DMS79 treated with DMSO at 0.1 percent for 48 hours (cell line): ENCODE measurements around the gene ATP6V0A4.
A peak's percentile ranks its signal among the peaks of the same experiment; 100 is the strongest.
"Not testable (repeated sequence)": the region's sequence is repeated elsewhere in the genome, so short reads cannot be mapped to it uniquely, and the experiment has no call there.

ENCODE experiments used
- DNase-seq: peaks from one replicate; lab custom pipeline; 2025; lab: John Stamatoyannopoulos, UW

ATP6V0A4 gene

GRCh38 chr7:138750473-138750872 is 47.5 kb downstream of the ATP6V0A4 start:
- no peak for DNase-seq

GRCh38 chr7:138749960-138750359 is 48.0 kb downstream of the ATP6V0A4 start:
- DNase-seq, result no peak

GRCh38 chr7:138748666-138749065 is 49.3 kb downstream of the ATP6V0A4 start:
- no peak for DNase-seq

GRCh38 chr7:138746073-138746472 is 51.9 kb downstream of the ATP6V0A4 start:
- DNase-seq, result no peak

GRCh38 chr7:138745189-138745588 is 52.8 kb downstream of the ATP6V0A4 start:
- DNase-seq, result no peak

- no peak for DNase-seq
These were observed 56.6 kb downstream of the ATP6V0A4 start for GRCh38 chr7:138741453-138741735.

- DNase-seq, result no peak
These were observed 58.1 kb downstream of the ATP6V0A4 start for GRCh38 chr7:138739859-138740258.

- peak; percentile 71 for DNase-seq
These were observed 59.3 kb downstream of the ATP6V0A4 start for GRCh38 chr7:138738551-138739335.

- DNase-seq, result no peak
These were observed 59.9 kb downstream of the ATP6V0A4 start for GRCh38 chr7:138738114-138738513.

- no peak for DNase-seq
These were observed 62.6 kb downstream of the ATP6V0A4 start for GRCh38 chr7:138735399-138735798.

GRCh38 chr7:138731733-138732132 is 66.3 kb downstream of the ATP6V0A4 start:
- DNase-seq, result not testable (repeated sequence)

GRCh38 chr7:138729444-138729843 is 68.6 kb downstream of the ATP6V0A4 start:
- no peak for DNase-seq

- no peak for DNase-seq
These were observed 70.5 kb downstream of the ATP6V0A4 start for GRCh38 chr7:138727336-138728099.

GRCh38 chr7:138726288-138726687 is 71.7 kb downstream of the ATP6V0A4 start:
- DNase-seq, result no peak

GRCh38 chr7:138720286-138720685 is 77.7 kb downstream of the ATP6V0A4 start:
- DNase-seq, result no peak

GRCh38 chr7:138716889-138717288 is 81.1 kb downstream of the ATP6V0A4 start:
- DNase-seq, result no peak

- DNase-seq, result no peak
These were observed 84.8 kb downstream of the ATP6V0A4 start for GRCh38 chr7:138713191-138713590.

GRCh38 chr7:138712652-138713051 is 85.3 kb downstream of the ATP6V0A4 start:
- no peak for DNase-seq

GRCh38 chr7:138710536-138711385 is 87.2 kb downstream of the ATP6V0A4 start:
- no peak for DNase-seq

GRCh38 chr7:138705167-138705566 is 92.8 kb downstream of the ATP6V0A4 start:
- DNase-seq, result no peak

GRCh38 chr7:138701537-138701923 is 96.5 kb downstream of the ATP6V0A4 start:
- DNase-seq, result no peak

- no peak for DNase-seq
These were observed 97.0 kb downstream of the ATP6V0A4 start, which contains the start of gene SVOPL for GRCh38 chr7:138700857-138701536. Gene SVOPL (minus strand): TSS chr7:138701362. CDS start chr7:138679045, 22,317 bp downstream.
